ENCODE data around the gene CCNQ.

Gene CCNQ

GRCh38 chrX:153638041-153638371 is 39.1 kb upstream of the CCNQ start:
- no peak for DNase-seq (ENCODE audit: low read depth, low spot score)
- H3K27ac ChIP-seq, result no peak overlapping the region

GRCh38 chrX:153637121-153638040 is 38.4 kb upstream of the CCNQ start:
- H3K27ac ChIP-seq, result no peak overlapping the region
- no peak for DNase-seq (ENCODE audit: low read depth, low spot score)

- DNase-seq (ENCODE audit: low read depth, low spot score), result no peak
- H3K27ac ChIP-seq, result no peak overlapping the region
Observed at GRCh38 chrX:153636716-153637115, 37.8 kb upstream of the CCNQ start.

- no peak for DNase-seq (ENCODE audit: low read depth, low spot score)
- no peak overlapping the region for H3K27ac ChIP-seq
Observed at GRCh38 chrX:153635788-153636668, 37.1 kb upstream of the CCNQ start.

GRCh38 chrX:153635388-153635787 is 36.4 kb upstream of the CCNQ start:
- no peak overlapping the region for H3K27ac ChIP-seq
- no peak for DNase-seq (ENCODE audit: low read depth, low spot score)

- DNase-seq (ENCODE audit: low read depth, low spot score), result no peak
- H3K27ac ChIP-seq, result no peak overlapping the region
Observed at GRCh38 chrX:153634832-153635231, 35.9 kb upstream of the CCNQ start.

- DNase-seq (ENCODE audit: low read depth, low spot score), result no peak
- no peak overlapping the region for H3K27ac ChIP-seq
Observed at GRCh38 chrX:153634236-153634635, 35.3 kb upstream of the CCNQ start.

- no peak overlapping the region for H3K27ac ChIP-seq
- DNase-seq (ENCODE audit: low read depth, low spot score), result no peak
Observed at GRCh38 chrX:153633607-153634180, 34.8 kb upstream of the CCNQ start.

- no peak for DNase-seq (ENCODE audit: low read depth, low spot score)
Observed at GRCh38 chrX:153633048-153633447, 34.1 kb upstream of the CCNQ start.

GRCh38 chrX:153632595-153632946 is 33.6 kb upstream of the CCNQ start:
- no peak overlapping the region for H3K27ac ChIP-seq
- no peak for DNase-seq (ENCODE audit: low read depth, low spot score)

More at GRCh38 chrX:153633048-153633447, 34.1 kb upstream of the CCNQ start:
- no peak overlapping the region for H3K27ac ChIP-seq

GRCh38 chrX:153631907-153632594 is 33.1 kb upstream of the CCNQ start:
- DNase-seq (ENCODE audit: low read depth, low spot score), result no peak
- no peak overlapping the region for H3K27ac ChIP-seq

GRCh38 chrX:153631346-153631745 is 32.4 kb upstream of the CCNQ start:
- no peak overlapping the region for H3K27ac ChIP-seq
- no peak for DNase-seq (ENCODE audit: low read depth, low spot score)

- no peak for DNase-seq (ENCODE audit: low read depth, low spot score)
- no peak overlapping the region for H3K27ac ChIP-seq
Observed at GRCh38 chrX:153628665-153629064, 29.7 kb upstream of the CCNQ start.

GRCh38 chrX:153628129-153628528 is 29.2 kb upstream of the CCNQ start:
- no peak for DNase-seq (ENCODE audit: low read depth, low spot score)

GRCh38 chrX:153627675-153628111 is 28.8 kb upstream of the CCNQ start:
- DNase-seq (ENCODE audit: low read depth, low spot score), result no peak
- no peak overlapping the region for H3K27ac ChIP-seq

More at GRCh38 chrX:153628129-153628528, 29.2 kb upstream of the CCNQ start:
- H3K27ac ChIP-seq, result no peak overlapping the region

- DNase-seq (ENCODE audit: low read depth, low spot score), result no peak
- H3K27ac ChIP-seq, result no peak overlapping the region
Observed at GRCh38 chrX:153626863-153627674, 28.1 kb upstream of the CCNQ start.

GRCh38 chrX:153626025-153626633 is 27.2 kb upstream of the CCNQ start:
- no peak overlapping the region for H3K27ac ChIP-seq
- DNase-seq (ENCODE audit: low read depth, low spot score), result no peak

GRCh38 chrX:153625271-153626024 is 26.5 kb upstream of the CCNQ start:
- H3K27ac ChIP-seq, result no peak overlapping the region
- DNase-seq (ENCODE audit: low read depth, low spot score), result no peak

Measured in epithelial cell of prostate (primary cell).